ENCODE data around the gene VWF.

- TF ChIP-seq CTCF (IDR thresholded peaks at IDR 0.05) (no peak), EP300 (IDR thresholded peaks at IDR 0.05) (no peak), POLR2A (IDR thresholded peaks at IDR 0.05) (no peak)
These were observed 53.8 kb downstream of the VWF start for GRCh38 chr12:6070472-6071257.
